Neuronal stem cell (in vitro differentiated cells): ENCODE measurements around the gene FOXC1.

Experiments
- DNase-seq: peaks from one replicate; pipeline ENCODE4 v3.0.0-alpha.2; 2013; ENCODE audit warnings: low spot score
- H2AFZ ChIP-seq: one replicate; pipeline ENCODE4 v1.6.1; 2013; ENCODE audit warnings: mild to moderate bottlenecking, low read length, inconsistent platforms
- H2AK5ac ChIP-seq: 2 replicates; pipeline ENCODE4 v1.6.1; 2013; ENCODE audit warnings: low read depth, mild to moderate bottlenecking, inconsistent platforms, low read length, moderate library complexity, mixed read lengths
- H2BK120ac ChIP-seq: 2 replicates; pipeline ENCODE4 v1.6.1; 2013; ENCODE audit warnings: low read depth, mild to moderate bottlenecking, inconsistent platforms, low read length, moderate library complexity, mixed read lengths
- H2BK12ac ChIP-seq: one replicate; pipeline ENCODE4 v1.6.1; 2013; ENCODE audit warnings: low read length, inconsistent platforms
- H2BK15ac ChIP-seq: 2 replicates; pipeline ENCODE4 v1.6.1; 2013; ENCODE audit warnings: mild to moderate bottlenecking, low read length, inconsistent platforms, mixed read lengths
- H2BK5ac ChIP-seq: one replicate; pipeline ENCODE4 v1.6.1; 2013; ENCODE audit warnings: inconsistent platforms, mild to moderate bottlenecking, low read length, moderate library complexity
- H3K14ac ChIP-seq: one replicate; pipeline ENCODE4 v1.6.1; 2013; ENCODE audit warnings: low read length, inconsistent platforms
- H3K18ac ChIP-seq: 2 replicates; pipeline ENCODE4 v1.6.1; 2013; ENCODE audit warnings: low read length, inconsistent platforms
- H3K23ac ChIP-seq: 2 replicates; pipeline ENCODE4 v1.6.1; 2013; ENCODE audit warnings: low read depth, mild to moderate bottlenecking, mixed read lengths, low read length, inconsistent platforms; ENCODE audit not compliant: poor library complexity
- H3K27ac ChIP-seq: replicated peaks from 3 replicates; pipeline ENCODE4 v1.5.1; 2013; ENCODE audit warnings: low read length, inconsistent platforms
- H3K27me3 ChIP-seq, 3 experiments: 2 replicates each; pipeline ENCODE4 v1.6.1; 2013; ENCODE audit warnings: low read length in 3 of 3, mild to moderate bottlenecking in 2 of 3, inconsistent platforms in 1 of 3, low read depth in 1 of 3, mixed read lengths in 1 of 3, moderate library complexity in 1 of 3; ENCODE audit not compliant: control insufficient read depth in 3 of 3, insufficient read depth in 3 of 3
- H3K36me3 ChIP-seq, 2 donors: replicated peaks in 1 of 2; 2 replicates each; pipeline ENCODE4 v1.6.1; 2013; ENCODE audit warnings: low read length in 2 of 2; ENCODE audit not compliant: control insufficient read depth in 2 of 2, insufficient read depth in 2 of 2
- H3K4ac ChIP-seq: 2 replicates; pipeline ENCODE4 v1.6.1; 2013; ENCODE audit warnings: inconsistent platforms, mild to moderate bottlenecking, low read length, moderate library complexity
- H3K4me1 ChIP-seq, 2 donors: 1 replicate in 1 of 2; 2 replicates in 1 of 2; pipeline ENCODE4 v1.6.1; 2013; ENCODE audit warnings: low read length in 2 of 2, low read depth in 1 of 2; ENCODE audit not compliant: control insufficient read depth in 2 of 2, insufficient read depth in 1 of 2
- H3K4me2 ChIP-seq: one replicate; pipeline ENCODE4 v1.6.1; 2013; ENCODE audit warnings: mild to moderate bottlenecking, low read length, inconsistent platforms; ENCODE audit not compliant: insufficient read depth, poor library complexity, severe bottlenecking
- H3K4me3 ChIP-seq, 2 donors: 2 replicates each; pipeline ENCODE4 v1.5.1; 2013; ENCODE audit warnings: low read length in 2 of 2, mild to moderate bottlenecking in 2 of 2, inconsistent platforms in 1 of 2, moderate library complexity in 1 of 2
- H3K79me1 ChIP-seq: one replicate; pipeline ENCODE4 v1.6.1; 2013; ENCODE audit warnings: low read depth, mild to moderate bottlenecking, inconsistent platforms, low read length, moderate library complexity
- H3K9ac ChIP-seq: one replicate; pipeline ENCODE4 v1.6.1; 2013; ENCODE audit warnings: mild to moderate bottlenecking, low read depth, low read length, inconsistent platforms; ENCODE audit not compliant: poor library complexity
- H3K9me3 ChIP-seq, 2 donors: replicated peaks in 1 of 2; 2 replicates each; pipeline versions ENCODE3 to v1.6.1; 2013; ENCODE audit warnings: low read length in 2 of 2, mild to moderate bottlenecking in 2 of 2, inconsistent platforms in 1 of 2, low read depth in 1 of 2, mixed read lengths in 1 of 2, moderate library complexity in 1 of 2; ENCODE audit not compliant: control insufficient read depth in 2 of 2, insufficient read depth in 1 of 2
- H4K8ac ChIP-seq: one replicate; pipeline ENCODE4 v1.6.1; 2013; ENCODE audit warnings: low read depth, mild to moderate bottlenecking, inconsistent platforms, low read length, moderate library complexity
- H4K91ac ChIP-seq: one replicate; pipeline ENCODE4 v1.6.1; 2013; ENCODE audit warnings: low read length, low read depth, mild to moderate bottlenecking, inconsistent platforms; ENCODE audit not compliant: poor library complexity
- WGBS, 2 donors: extraction: QIAGEN DNeasy Blood & Tissue Kit; methylation state at CpG; one replicate each; pipeline ENCODE4 v1.1.7; 2013; ENCODE audit warnings: missing lambda C conversion rate in 2 of 2, mixed read lengths in 1 of 2; ENCODE audit not compliant: insufficient read length in 2 of 2, insufficient replicate concordance in 1 of 2; ENCODE audit errors: extremely low coverage in 2 of 2; 5-methylcytosine and 5-hydroxymethylcytosine counted together

The FOXC1 gene

DNA sequence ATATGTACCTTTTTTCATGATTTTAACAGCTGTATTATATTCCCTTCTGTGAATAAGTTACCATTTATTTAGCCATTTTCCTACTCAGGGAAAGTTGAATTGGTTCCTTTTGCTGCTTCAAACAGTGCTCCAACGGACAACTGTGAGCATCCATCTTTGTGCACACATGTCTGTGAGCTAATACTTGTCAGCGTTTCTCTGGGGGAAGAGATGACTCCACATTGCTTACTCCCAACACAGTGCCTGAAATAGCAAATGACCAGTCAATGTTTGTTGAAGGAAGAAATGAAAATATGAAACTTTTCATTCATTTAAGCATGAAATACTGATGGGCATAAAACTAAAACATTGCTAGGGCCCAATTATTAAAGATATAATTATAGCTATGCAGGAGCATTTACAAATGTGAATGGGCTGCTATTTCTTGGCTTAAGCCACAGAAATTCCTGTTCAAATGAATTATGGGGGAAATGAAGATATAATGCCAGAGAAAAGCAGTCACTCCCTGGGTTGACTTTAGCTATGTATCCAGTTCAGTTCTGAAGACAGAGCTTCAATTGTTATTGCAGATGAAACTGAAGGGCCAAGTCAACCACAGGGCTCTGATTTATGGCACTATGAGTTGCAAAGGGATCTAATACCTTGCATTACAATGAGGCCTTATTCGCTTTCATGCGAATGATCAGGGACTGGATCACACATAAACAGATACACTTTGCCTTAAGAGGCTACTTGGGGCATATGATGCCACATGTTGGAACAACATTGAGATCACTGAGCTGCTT lies 47.4 kb upstream of the FOXC1 start:
- no peaks in the 10 kb centered on the region for H3K9me3 ChIP-seq
- H3K4ac ChIP-seq = no peak overlapping the region
- H3K9ac ChIP-seq = no peak overlapping the region
- H2BK12ac ChIP-seq = no peak overlapping the region
- no peak for DNase-seq
- H3K14ac ChIP-seq = no peak overlapping the region
- no peak overlapping the region for H4K91ac ChIP-seq
- H3K18ac ChIP-seq = no peak overlapping the region
- H3K23ac ChIP-seq = no peak overlapping the region
- no peak overlapping the region for H2BK5ac ChIP-seq
- H3K36me3 ChIP-seq = no peaks in the 10 kb centered on the region
- no peak overlapping the region for H2AFZ ChIP-seq
- H2AK5ac ChIP-seq = no peak overlapping the region
- H2BK120ac ChIP-seq = no peak overlapping the region
- no peak overlapping the region for H4K8ac ChIP-seq
- no peaks in the 10 kb centered on the region for H3K4me1 ChIP-seq
- H3K4me2 ChIP-seq = no peak overlapping the region
- H2BK15ac ChIP-seq = no peak overlapping the region
- H3K27ac ChIP-seq = no peak overlapping the region
- no CpG with 5 or more reads among the region's 4 CpGs for WGBS, 2 donors
- H3K79me1 ChIP-seq = no peaks in the 10 kb centered on the region
- H3K4me3 ChIP-seq = no peak overlapping the region
- no peaks in the 10 kb centered on the region for H3K27me3 ChIP-seq

DNA sequence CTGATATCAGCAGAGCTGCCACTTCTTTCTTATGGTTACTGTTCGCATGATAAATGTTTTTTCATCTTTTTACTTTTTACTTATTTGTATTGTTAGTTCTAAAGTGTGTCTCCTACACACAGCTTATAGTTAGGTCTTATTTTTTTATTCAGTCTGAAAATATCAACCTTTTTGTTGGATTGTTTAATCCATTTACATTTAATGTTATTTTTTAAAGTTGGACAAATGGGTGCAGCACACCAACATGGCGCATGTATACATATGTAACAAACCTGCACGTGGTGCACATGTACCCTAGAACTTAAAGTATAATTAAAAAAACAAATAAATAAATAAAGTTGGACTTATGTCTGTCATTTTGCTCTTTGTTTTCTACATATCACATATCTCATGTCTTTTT lies 40.3 kb upstream of the FOXC1 start:
- Histone ChIP-seq H4K91ac (no peak overlapping the region), H3K4me2 (no peak overlapping the region), H3K36me3 (no peaks in the 10 kb centered on the region), H3K4ac (no peak overlapping the region), H3K9ac (no peak overlapping the region), H3K14ac (no peak overlapping the region), H2BK5ac (no peak overlapping the region), H2AK5ac (no peak overlapping the region), H2BK12ac (no peak overlapping the region), H2BK15ac (no peak overlapping the region), H3K4me1 (no peaks in the 10 kb centered on the region), H3K18ac (no peak overlapping the region), H3K27ac (no peak overlapping the region), H3K4me3 (no peak overlapping the region), H2BK120ac (no peak overlapping the region), H3K23ac (no peak overlapping the region), H4K8ac (no peak overlapping the region), H2AFZ (no peak overlapping the region), H3K79me1 (no peaks in the 10 kb centered on the region), H3K9me3 (peaks cover 0 to 2% of the 10 kb centered on the region in 2 donors), H3K27me3 (no peaks in the 10 kb centered on the region)
- WGBS, 2 donors = no CpG with 5 or more reads among the region's 3 CpGs
- no peak for DNase-seq

DNA sequence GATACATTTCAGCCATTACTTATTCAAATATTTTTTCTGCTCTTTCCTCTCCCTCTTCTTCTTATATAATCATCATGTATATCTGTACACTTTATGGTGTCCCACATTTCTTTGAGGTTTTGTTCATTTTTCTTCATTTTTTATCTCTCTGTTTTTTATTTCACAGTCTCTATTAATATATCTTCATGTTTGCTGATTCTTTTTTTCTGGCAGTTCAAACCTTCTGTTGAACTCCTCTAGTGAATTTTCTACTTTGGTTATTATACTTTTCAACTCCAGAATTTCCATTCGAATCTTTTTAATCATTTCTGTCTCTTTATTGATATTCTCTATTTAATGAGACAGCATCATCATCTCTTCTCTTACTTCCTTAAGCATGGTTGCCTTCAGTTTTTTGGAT lies 38.9 kb upstream of the FOXC1 start:
- H4K91ac ChIP-seq = no peak overlapping the region
- H2BK15ac ChIP-seq = no peak overlapping the region
- no peak overlapping the region for H3K9ac ChIP-seq
- no CpG with 5 or more reads among the region's 1 CpG for WGBS, 2 donors
- no peak overlapping the region for H3K4me2 ChIP-seq
- peaks cover 0 to 6% (median 0%) of the 10 kb centered on the region in 3 experiments for H3K27me3 ChIP-seq
- H3K79me1 ChIP-seq = no peaks in the 10 kb centered on the region
- no peak overlapping the region for H3K14ac ChIP-seq
- H2AFZ ChIP-seq = no peak overlapping the region
- H3K4me1 ChIP-seq = peaks cover 3 to 7% of the 10 kb centered on the region in 2 donors
- H2AK5ac ChIP-seq = no peak overlapping the region
- H3K4ac ChIP-seq = no peak overlapping the region
- H3K36me3 ChIP-seq = no peaks in the 10 kb centered on the region
- no peak overlapping the region for H3K23ac ChIP-seq
- no peak overlapping the region for H2BK5ac ChIP-seq
- DNase-seq = no peak
- H3K27ac ChIP-seq = no peak overlapping the region
- H3K18ac ChIP-seq = no peak overlapping the region
- H2BK12ac ChIP-seq = no peak overlapping the region
- no peak overlapping the region for H3K4me3 ChIP-seq
- H2BK120ac ChIP-seq = no peak overlapping the region
- no peak overlapping the region for H4K8ac ChIP-seq
- peaks cover 0 to 2% of the 10 kb centered on the region in 2 donors for H3K9me3 ChIP-seq

DNA sequence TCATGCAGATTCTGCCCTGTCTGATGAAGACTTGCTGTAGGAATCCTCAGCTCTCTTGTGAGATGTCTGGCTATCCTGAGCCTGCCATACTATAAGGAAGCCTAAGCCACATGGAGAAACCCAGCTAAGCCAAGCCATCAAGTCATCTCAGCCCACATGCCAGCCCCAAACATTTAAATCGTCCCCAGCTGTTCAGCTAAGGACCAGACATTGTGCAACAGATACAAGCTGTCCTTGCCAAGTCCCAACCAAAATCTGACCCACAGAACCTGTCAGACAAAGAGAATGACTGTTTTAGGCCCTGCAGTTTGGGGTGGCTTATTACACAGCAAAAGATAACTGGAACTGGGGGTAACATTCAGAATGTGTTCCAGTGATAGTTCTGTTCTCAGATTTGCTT lies 36.8 kb upstream of the FOXC1 start:
- Histone ChIP-seq H2AFZ (no peak overlapping the region), H2BK15ac (no peak overlapping the region), H2AK5ac (no peak overlapping the region), H3K9me3 (peaks cover 0 to 2% of the 10 kb centered on the region in 2 donors), H3K36me3 (no peaks in the 10 kb centered on the region), H3K27ac (no peak overlapping the region), H2BK120ac (no peak overlapping the region), H3K4me2 (no peak overlapping the region), H3K4me1 (peaks cover 3 to 7% of the 10 kb centered on the region in 2 donors), H2BK5ac (no peak overlapping the region), H3K79me1 (no peaks in the 10 kb centered on the region), H3K14ac (no peak overlapping the region), H2BK12ac (no peak overlapping the region), H3K9ac (no peak overlapping the region), H3K4me3 (no peak overlapping the region), H3K27me3 (peaks cover 0 to 14% (median 0%) of the 10 kb centered on the region in 3 experiments), H3K4ac (no peak overlapping the region), H3K23ac (no peak overlapping the region), H3K18ac (no peak overlapping the region), H4K8ac (no peak overlapping the region), H4K91ac (no peak overlapping the region)
- no peak for DNase-seq
- no CpG with 5 or more reads among the region's 1 CpG for WGBS, 2 donors
